CD4-positive, alpha-beta T cell treated with Interleukin-15 for 4 hours (primary cell): ENCODE data around the gene CPAMD8.

Source experiments
- DNase-seq: peaks from one replicate; pipeline ENCODE4 v3.0.0-alpha.2; 2020; ENCODE audit warnings: low spot score

CPAMD8 gene

DNA sequence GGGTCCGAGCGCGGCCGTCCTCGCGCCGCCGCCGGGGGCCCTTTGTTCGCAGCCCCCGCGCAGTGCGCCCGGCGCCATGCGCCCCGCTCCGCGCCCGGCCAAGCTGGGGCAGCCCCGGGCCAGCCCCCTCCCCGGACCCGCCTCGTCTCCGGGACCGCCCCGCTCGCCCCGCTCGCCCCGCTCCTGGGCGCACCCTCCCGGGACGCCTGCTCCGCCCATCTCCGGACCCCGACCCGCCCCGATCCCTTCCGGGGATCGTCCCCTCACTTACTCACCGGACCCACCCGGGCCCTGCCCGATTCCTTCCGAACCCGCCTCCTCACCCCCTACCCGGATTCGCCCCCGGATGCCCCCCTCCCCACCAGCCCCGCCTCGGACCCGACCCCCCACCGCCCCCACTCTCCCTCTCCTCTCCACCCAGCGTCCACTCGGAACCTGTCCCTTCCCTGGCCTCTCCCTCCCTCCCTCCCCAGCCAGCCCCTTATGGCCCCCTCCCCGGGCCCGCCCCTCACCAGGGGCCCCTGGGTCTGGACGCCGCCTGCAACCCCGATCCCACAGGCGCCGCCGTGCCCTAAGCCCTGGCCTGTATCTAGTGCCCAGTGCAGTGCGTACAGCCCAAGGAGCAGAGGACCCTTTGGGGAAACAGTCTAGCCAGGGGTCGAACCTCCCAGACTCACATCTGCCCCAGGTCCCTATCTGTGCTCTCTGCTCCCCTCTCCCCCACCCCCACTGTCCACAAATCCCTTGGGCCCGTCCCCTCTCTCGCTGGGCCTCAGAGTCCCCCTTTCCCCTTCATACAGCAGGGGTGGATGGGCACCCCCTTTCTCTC is at the start of gene CPAMD8:
Gene CPAMD8, minus strand, starts transcription at position 105 of the 829 bp plus-strand sequence. CDS start 168 bp downstream, outside the sequence.
- DNase-seq, result no peak

DNA sequence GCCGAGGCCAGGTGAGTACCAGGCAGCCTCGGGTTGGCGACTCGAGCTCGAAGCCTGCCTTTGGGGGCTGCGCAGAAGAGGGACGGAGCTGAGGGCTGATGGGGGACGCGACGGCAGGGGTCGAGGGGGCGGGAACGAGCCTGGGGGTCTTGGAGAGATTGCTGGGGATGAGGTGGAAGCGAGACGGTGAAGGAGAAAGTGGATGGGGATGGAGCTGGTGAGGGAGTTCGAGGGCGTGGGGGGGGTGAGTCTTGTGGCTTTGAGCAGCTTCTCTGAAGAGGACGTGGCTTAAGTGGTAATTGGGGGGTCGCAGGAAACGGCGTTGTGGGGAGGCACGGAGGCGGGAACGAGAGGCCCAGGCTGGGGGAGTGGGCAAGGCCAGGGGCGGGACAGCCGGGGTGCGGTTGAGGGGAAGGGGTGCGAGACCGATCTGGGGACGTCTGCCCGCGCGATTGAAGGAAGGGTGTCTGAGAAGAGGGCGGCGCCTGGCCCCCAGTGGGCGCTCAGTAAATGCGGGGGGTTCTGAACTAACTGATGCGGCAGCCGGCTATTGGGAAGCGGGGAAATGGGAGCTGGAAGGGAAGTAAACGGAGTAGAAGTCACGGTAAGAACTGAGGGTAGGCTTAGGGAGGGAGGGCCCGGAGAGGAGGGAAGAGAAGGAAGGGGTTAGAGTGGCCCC is 49.4 kb upstream of the CPAMD8 start:
- DNase-seq, result peak; percentile 61

DNA sequence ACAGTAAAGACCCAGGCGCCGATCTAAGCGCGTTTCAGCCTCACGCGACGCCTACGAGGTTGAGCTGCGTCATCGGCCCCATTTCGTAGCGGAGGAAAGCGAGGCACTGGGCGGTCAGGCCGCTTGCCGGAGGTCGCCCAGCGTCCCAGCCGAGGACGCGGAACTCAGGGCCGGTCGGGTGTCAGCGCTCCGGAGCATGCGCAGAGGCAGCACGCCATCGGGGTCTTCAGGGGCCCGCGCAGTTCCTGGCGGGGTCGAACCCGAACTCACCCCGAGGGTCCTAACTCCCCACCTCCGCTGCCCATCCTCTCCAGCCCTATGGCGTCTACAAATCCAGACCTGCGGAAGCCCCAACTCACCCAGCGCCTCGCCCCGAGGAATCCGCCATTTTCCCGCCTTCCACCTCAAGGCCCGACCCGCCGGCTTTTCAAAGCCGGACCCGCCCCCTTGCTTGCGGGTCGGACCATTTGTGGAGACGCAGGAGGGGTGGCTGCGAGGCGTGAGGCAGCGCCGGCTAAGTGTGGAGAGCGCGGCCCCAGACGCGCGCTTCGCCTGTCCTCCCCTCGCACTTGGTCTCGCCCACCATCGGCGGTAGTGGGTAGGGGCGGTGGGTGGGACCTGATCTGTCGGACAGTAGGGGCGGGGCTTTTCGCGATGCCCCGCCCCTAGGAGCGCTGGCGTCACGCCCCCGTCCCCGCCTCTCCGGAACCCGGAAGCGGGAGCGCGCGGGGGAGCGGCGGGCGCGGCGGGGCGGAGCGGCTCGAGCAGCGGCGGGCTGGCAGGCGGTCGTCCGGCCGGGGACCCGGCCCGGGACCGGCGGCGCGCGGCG is 48.6 kb upstream of the CPAMD8 start, which contains the start of the genes HAUS8 and MYO9B:
Gene HAUS8, minus strand, starts transcription at position 418 of the 829 bp plus-strand sequence. Its CDS starts 30 bp downstream, at position 388.
Gene MYO9B, plus strand, starts transcription at position 743 of the 829 bp plus-strand sequence. CDS start 25,941 bp downstream, outside the sequence.
- DNase-seq, result peak; percentile 100

DNA sequence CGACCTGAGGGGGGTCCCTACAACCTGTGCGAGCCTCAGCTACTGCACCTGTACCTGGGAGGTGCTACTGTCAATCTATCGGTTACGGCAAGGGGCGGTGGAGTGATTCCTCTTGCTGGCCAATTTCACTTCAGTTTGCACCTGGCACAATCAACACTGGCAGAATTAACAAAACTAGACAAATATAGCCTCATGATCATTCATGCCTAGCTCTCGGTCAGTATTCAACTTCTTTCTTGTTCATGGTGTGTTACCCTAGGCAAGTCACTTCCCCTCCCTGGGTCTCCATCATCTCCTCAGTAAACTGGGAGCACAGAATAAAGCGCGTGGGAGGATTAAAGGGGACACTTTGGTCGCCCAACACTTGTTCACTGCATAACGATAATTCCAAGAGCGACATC is 48.0 kb upstream of the CPAMD8 start:
- no peak for DNase-seq

DNA sequence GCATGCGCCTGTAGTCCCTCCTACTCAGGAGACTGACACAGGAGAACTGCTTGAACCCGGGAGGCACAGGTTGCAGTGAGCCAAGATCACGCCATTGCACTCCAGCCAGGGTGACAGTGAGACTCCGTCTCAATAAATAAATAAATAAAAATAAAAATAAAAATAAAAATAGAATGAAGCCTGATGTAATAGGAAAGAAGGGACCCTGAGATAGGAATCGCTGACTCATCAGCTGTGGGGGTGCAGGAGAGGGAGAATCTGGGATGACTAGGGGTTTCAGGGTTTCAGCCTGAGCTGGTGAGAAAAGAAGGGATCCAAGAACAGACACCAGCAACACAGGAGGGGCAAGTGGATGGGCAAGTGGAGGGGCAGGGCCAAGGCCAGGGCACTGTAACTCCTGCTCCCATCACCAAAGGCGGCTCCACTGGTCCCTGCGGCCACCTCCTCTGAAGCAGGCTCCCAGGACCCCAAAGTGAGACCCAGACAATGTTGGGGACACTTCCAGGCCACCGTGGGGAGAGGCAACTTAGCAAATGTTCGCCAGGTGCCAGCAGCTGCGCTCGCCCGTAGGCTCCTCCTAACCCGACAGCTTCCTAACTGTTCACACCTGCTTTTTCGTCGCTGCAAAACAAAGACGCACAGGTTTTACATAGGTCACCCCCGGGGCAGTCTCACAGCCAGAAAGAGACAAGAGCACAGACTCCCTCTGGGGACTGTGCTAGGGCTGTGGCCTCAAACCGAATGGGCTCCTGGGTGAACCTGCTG is 47.4 kb upstream of the CPAMD8 start:
- no peak for DNase-seq

DNA sequence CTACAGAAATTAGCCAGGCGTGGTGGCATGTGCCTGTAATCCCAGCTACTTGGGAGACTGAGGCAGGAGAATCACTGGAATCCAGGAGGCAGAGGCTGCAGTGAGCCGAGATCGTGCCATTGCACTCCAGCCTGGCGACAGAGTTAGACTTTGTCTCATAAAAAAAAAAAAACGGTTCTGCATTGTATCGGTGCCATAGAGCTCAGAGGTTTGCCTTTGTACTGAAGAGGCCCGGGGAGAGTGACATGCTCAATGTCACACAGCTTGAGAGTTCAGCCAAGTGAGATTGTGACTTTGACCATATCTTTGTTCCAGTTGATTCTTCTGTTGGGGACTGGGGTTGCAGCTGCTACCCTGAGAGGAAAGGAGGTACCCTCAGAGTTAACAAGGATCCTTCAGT is 44.3 kb upstream of the CPAMD8 start:
- DNase-seq, result no peak

DNA sequence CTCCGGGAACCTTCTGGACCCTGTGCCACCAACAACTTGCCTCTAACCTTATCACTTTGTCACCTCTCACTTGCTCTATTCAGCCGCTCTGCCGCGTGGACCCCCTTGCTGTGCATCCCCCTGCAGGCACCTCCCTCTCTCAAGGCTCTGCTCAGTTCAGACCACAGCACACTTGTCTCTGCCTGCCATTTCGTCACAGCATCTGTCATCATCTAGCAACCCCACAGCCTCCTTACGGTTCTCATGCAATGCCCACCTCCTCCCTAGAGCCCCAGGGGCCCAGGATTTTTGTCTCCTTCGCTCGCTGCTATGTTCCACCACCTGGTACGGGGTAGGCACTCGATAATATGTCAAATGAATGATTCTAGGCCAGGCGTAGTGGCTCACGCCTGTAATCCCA is 43.8 kb upstream of the CPAMD8 start:
- DNase-seq, result no peak

DNA sequence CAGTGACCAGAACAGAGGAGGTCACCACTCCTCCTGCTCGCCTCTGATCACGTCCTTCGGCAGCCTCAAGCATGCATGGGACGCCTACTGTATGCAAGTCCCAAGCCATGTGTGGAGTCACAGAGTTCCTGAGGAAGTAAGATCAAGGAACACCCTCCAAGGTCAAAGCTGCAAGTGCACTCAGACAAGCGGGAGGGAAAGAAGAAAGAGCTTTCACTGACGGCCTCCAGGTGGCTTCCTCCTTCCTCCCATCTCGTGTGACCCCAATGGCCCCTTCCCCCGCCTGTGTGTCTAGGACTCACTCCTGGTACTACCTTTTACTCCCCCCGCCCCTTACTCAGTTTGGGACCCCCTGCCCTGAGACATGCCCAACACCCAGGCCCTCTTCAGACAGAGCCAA is 42.6 kb upstream of the CPAMD8 start:
- no peak for DNase-seq

DNA sequence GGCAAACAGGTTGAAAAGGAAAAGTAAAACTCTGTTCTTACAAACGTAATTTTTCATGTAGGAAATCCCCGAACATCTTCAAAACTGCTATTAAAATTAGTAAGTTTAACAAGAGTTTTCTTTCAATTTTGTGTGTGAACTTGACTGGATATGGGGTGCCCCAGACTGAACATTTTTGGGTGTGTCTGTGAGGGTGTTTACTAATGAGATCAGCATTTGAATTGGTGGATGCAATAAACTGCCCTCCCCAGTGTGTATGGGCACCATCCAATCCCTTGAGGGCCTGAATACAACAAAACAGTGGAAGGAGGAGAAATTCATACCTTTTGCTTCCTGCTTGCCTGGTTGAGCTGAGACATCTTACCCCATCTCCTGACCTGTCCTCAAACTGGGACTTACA is 36.8 kb upstream of the CPAMD8 start:
- DNase-seq, result no peak

DNA sequence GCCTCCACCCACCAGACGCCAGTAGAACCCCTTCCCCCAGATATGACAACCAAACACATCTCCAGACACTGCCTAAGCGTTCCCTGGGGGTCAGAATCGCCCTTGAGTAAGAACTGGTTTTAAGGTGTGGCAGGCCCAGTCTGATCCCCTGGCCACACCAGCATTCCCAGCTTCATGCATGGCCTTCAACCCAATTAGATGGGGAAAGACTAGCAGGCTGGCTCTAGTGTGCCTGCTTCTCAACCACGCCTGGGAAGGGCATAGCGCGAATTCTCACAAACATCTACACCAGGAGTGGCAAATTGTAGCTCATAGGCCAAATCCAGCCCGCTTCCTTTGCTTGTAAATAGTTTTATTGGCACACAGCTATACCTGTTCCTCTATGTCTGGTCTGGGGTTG is 35.1 kb upstream of the CPAMD8 start:
- no peak for DNase-seq

DNA sequence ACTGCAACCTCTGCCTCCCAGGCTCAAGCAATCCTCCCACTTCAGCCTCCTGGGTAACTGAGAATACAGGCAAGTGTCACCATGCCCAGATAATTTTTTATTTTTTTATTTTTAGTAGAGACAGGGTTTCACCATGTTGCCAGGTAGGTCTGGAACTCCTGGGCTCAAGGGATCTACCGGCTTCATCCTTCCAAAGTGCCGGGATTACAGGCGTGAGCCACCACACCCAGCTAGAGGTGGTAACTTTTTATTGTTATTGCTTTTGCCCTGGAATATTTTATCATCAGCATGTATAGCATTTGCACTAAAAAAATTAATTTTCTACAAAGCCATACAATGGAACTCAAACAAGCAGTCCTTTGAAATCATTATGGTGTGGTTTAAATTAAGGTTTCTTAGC is 34.6 kb upstream of the CPAMD8 start:
- no peak for DNase-seq

DNA sequence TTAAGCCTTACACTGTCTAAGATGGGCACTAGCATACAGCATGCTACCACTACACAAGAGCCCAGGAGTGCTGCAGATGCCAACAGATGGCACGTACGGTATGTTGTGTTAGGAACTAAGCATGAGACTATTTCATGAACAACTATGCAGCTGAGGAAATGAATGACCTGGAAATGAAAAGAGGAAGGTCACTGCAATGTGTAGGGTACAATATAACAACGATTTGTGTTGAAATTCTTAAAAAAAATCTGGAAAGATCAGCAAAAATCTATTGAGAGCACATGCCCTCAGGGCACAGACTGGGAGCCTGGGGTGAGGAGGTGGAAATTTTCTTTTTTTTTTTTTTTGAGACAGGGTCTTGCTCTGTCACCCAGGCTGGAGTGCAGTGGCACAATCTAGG is 34.2 kb upstream of the CPAMD8 start:
- no peak for DNase-seq

DNA sequence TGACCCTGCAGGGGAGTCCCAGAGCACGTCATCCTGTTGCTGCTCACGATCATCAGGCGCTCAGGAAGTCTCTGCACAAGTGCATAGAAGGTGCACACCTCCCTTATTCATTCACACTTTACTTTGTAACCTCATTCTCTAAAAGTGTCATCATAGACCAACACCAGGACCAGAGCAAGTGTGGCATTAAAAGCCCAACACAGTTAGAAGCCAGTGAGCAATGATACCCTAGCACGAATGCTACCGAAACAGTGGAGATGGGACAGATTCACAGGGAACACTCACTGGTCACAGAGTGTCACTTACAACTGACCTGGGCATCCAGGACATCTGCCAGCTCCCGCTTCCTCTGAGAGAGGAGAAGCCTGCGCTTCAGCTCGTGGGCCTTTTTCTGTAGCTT is 31.6 kb upstream of the CPAMD8 start:
- DNase-seq, result no peak

DNA sequence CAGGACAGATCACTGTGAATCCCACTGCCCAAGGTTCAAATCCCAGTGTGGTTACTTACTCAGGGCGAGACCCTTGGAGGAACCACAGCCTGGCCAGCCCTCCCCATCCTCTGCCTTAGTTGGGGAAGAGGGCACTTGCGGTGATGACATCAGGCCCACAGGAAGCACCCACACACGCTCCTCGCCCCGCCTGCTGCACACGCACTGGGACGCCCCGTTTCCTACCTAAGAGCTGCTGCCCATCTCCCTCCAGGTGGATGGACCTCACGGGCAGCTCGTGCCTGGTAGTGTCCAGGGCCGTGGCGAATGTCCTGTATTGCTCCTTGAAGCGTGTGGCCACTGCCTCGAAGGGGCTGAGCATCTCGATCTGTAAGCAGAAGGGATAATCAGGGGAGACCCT is 29.0 kb upstream of the CPAMD8 start:
- DNase-seq, result no peak

DNA sequence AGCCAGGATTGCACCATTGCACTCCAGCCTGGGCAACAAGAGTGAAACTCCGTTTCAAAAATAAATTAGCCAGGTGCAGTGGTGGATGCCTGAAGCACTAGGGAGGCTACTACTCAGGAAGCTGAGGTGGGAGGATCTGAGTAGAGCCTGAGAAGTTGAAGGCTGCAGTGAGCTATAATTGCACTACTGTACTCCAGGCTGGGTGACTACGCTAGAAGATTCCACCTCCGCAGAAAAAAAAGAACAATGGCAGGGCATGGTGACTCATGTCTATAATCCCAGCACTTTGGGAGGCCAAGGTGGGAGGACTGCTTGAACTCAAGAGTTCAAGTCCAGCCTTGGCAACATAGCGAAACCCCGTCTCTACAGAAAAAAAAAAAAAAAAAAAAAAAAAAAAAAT is 28.1 kb upstream of the CPAMD8 start:
- DNase-seq, result no peak

DNA sequence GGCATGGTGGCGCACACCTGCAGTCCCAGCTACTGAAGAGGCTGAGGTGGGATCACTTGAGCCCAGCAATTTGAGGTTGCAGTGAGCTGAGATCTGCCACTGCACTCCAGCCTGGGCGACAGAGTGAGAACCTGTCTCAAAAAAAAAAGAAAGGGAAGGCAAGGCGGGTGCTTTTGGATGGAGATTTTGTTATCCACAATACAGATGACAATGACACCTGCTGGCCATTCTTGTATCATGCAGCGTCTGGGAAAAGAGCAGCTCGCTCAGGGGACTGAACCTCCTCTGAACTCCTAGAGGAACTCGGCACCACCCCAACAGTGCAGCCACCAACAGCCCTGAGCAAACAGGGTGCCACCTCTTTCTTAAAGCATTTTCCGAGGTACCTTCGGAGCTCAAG is 25.8 kb upstream of the CPAMD8 start:
- DNase-seq, result peak; percentile 40

DNA sequence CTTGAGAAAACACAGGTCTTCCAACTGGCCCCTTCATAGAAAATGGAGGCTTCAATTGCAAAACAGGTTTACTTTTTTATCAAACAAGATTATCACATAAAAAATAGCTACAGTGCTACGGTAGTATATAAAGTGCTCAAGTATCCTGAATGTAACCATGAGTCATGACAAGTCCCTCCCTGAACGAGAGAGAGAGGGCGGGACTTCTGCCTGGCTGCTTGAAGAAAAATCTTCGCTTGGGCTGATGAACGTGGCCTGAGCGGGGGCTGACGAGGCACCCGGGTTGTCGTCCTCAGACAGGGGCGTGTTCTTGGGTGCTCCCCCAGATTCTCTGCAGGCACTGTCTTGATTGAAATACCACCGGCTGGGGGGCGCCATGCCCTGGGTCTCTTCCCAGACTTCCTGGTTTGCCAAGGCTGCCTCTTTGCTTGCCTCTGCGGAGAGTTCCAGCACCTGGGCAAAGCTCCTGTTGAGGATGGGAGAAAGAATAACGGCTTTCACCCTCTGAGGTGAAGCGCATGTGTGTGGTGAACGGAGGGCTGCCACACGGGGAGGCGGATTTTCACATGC is 23.2 kb upstream of the CPAMD8 start:
- no peak for DNase-seq

DNA sequence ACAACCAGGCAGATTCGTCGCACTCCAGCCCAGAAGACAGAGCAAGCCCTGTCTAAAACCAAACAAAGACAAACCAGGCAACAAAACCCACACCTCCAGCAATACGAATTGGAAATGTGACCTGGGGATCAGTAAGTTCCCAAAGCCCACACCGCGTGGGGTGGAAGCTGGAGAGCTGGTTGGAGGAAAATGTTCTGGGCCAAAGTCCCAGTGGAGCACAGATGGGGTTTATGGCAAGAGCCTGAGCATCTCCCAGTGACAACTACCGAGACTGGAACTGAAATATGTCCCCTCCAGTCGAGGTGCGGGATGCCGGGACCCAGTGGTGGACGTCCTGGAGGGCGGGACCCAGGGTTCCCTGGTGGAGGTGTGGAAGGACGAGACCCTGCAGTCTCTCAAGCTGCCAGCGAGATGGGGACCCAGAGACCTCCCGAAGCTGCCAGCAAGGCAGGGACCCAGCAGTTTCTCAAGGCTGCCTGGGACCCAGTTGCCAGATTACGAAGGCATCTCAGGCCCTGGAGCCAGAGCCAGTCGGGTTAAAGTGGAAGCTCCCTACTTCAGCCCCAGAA is 22.4 kb upstream of the CPAMD8 start:
- DNase-seq, result no peak

DNA sequence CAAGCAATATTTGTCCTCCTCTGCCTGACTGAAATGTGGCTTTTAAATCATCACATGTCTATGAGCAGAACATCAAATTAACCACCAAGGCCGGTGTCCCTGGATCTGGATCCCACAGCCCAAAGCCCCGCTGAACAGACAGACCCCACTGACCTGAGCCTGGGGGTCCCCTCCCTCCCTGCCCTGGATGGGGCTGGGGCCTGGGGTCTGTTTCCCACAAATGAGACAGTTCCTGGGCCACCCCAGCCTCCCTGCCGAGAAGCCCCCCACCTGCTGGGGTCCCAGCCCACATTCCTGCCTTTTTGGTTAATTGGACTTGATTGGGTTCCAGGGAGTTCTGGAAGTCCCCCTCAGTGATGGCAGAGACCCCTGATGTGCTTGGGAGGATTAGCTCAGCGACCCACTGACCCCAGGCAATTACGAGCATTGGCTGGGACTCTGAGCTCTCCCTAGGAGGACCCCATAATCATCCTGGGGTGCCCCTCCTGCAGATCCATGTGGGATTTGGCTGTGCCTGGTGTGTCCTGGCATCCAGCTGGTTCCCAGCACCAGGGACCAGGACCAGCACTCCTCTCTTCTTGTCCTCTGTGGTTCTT is 19.4 kb upstream of the CPAMD8 start:
- DNase-seq, result no peak

DNA sequence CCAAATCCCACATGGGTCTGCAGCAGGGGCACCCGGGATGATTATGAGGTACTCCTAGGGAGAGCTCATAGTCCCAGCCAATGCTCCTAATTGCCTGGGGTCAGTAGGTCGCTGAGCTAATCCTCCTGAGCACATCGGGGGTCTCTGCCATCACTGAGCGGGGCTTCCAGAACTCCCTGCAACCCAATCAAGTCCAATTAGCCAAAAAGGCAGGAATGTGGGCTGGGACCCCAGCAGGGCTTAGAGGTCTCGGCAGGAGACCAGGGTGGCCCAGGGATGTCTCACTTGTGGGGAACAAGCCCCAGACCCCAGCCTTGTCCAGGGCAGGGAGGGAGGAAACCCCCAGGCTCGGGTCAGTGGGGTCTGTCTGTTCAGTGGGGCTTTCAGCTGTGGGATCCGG is 17.1 kb upstream of the CPAMD8 start:
- no peak for DNase-seq

DNA sequence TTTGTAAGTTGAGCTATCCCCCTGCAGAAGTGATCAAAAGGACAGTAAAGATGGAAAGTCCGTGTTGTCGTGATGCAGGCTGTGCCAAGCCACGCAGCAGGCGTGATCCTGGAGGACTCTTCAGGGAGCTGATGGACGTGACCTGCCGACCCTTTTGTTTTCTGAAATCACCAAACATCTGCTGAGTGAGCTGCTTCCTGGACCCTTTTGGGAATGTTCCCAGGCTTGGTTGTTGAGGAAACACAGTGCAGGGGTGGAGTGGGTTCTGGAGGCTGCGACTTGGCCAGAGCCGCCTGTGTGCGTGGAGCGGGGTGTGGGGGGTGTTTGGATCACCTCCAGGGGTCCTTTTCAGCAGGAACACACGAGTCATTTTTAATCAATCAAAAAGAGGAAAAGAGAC is 15.4 kb upstream of the CPAMD8 start:
- no peak for DNase-seq
